Natural killer cell (primary cell): ENCODE results near the gene ATXN1. TPM values are rescaled to one million over a fixed set of nuclear protein-coding genes. Genes with fewer than 3 reads are reported as not detected.

Experiments used
- ATAC-seq, 3 donors: fragments of 150-1000 bp in 2 of 3; fragments of 200-7000 bp in 1 of 3; cut with Tn5 transposase; 1 replicate in 1 of 3; 2 replicates in 2 of 3; pipeline ENCODE4 v1.10.0; 2021; ENCODE audit warnings: mild to moderate bottlenecking in 2 of 3, moderate library complexity in 2 of 3
- DNase-seq, 2 donors: peaks; one replicate each; pipeline versions ENCODE4 v3.0.0 to v3.0.0-alpha.2; 2013 to 2021; ENCODE audit warnings: mixed read lengths in 1 of 2
- H3K27ac ChIP-seq: one replicate; pipeline ENCODE4 v1.5.1; 2013; ENCODE audit warnings: mild to moderate bottlenecking, low read length
- H3K27me3 ChIP-seq: one replicate; pipeline ENCODE4 v1.6.1; 2013; ENCODE audit warnings: low read length; ENCODE audit not compliant: control insufficient read depth, insufficient read depth
- H3K36me3 ChIP-seq: one replicate; pipeline ENCODE4 v1.6.1; 2013; ENCODE audit warnings: low read length; ENCODE audit not compliant: control insufficient read depth, insufficient read depth
- H3K4me1 ChIP-seq: one replicate; pipeline ENCODE4 v1.6.1; 2013; ENCODE audit warnings: low read length; ENCODE audit not compliant: control insufficient read depth, insufficient read depth
- H3K4me3 ChIP-seq: one replicate; pipeline ENCODE4 v1.5.1; 2013; ENCODE audit warnings: low read length
- H3K9me3 ChIP-seq: one replicate; pipeline ENCODE4 v1.6.1; 2013; ENCODE audit warnings: low read length; ENCODE audit not compliant: control insufficient read depth, insufficient read depth
- H3K27ac Mint-ChIP-seq, 2 donors: one replicate each; pipeline ENCODE4 v1.8.0; 2022; ENCODE audit warnings: mild to moderate bottlenecking in 2 of 2, mixed read lengths in 2 of 2, moderate library complexity in 1 of 2
- H3K27me3 Mint-ChIP-seq, 2 donors: one replicate each; pipeline ENCODE4 v1.8.0; 2022; ENCODE audit warnings: low read depth in 2 of 2, mixed read lengths in 2 of 2
- H3K36me3 Mint-ChIP-seq: one replicate; pipeline ENCODE4 v1.8.0; 2022; ENCODE audit warnings: mixed read lengths
- H3K4me1 Mint-ChIP-seq, 2 donors: one replicate each; pipeline ENCODE4 v1.8.0; 2022; ENCODE audit warnings: mixed read lengths in 2 of 2
- H3K4me3 Mint-ChIP-seq: one replicate; pipeline ENCODE4 v1.8.0; 2022; ENCODE audit warnings: mild to moderate bottlenecking, moderate library complexity, mixed read lengths
- H3K9me3 Mint-ChIP-seq, 2 donors: one replicate each; pipeline ENCODE4 v1.8.0; 2022; ENCODE audit warnings: mixed read lengths in 2 of 2
- CTCF ChIP-seq: fragments of 200-600 bp; IDR thresholded peaks from one replicate; pipeline ENCODE4 v1.8.0; 2022; ENCODE audit warnings: antibody characterized with exemption
- WGBS: methylation state at CpG from one replicate; pipeline ENCODE4 v1.1.7; 2013; ENCODE audit warnings: missing lambda C conversion rate; ENCODE audit not compliant: insufficient coverage; 5-methylcytosine and 5-hydroxymethylcytosine counted together
- intact Hi-C: fragments of 100-400 bp; cut with micrococcal nuclease; formaldehyde crosslinking; loops from one replicate; pipeline ENCODE4 v1.14.2; 2022
- total RNA-seq, 4 donors: library from RNA; stranded (reverse); fragments of 120-200 nt in 1 of 4; gene quantifications; one replicate each; pipeline versions ENCODE4 v1.2.3 to v1.2.4, GENCODE V29; 2013 to 2022

ATXN1 gene
- total RNA-seq, 3 donors from 2014 or later (not counting 1 experiment from before 2014, with no cell fraction given), result 90.4 to 120 (median 97.9) TPM

- peak overlapping the region; percentile 77 to 95 for H3K27ac Mint-ChIP-seq
- H3K4me1 ChIP-seq, result peaks cover 76% of the 10 kb centered on the region
- H3K9me3 Mint-ChIP-seq, result no peaks in the 10 kb centered on the region
- no peak for TF ChIP-seq CTCF
- intact Hi-C loops, result loop anchor here (5.0 kb wide), 1 partner anchor 102 kb away; no protein-coding TSS in a partner anchor
- peaks cover 2% of the 10 kb centered on the region for H3K36me3 ChIP-seq
- no peak for DNase-seq
- peak overlapping the region; percentile 19 for H3K4me3 ChIP-seq
- H3K36me3 Mint-ChIP-seq, result no peaks in the 10 kb centered on the region
- H3K27me3 ChIP-seq, result no peaks in the 10 kb centered on the region
- WGBS, result 86% methylated on average over 21 of the region's 21 CpGs
- ATAC-seq, result no peak
- no peaks in the 10 kb centered on the region for H3K27me3 Mint-ChIP-seq
- H3K27ac ChIP-seq, result peak overlapping the region; percentile 77
- peaks cover 68 to 75% of the 10 kb centered on the region in 2 donors for H3K4me1 Mint-ChIP-seq
- H3K4me3 Mint-ChIP-seq, result peak overlapping the region; percentile 69
- H3K9me3 ChIP-seq, result no peaks in the 10 kb centered on the region
Measured at GRCh38 chr6:16320533-16321340, 440.5 kb downstream of the ATXN1 start.

GRCh38 chr6:16319813-16320532 lies 441.3 kb downstream of the ATXN1 start:
- no peak for TF ChIP-seq CTCF
- peak overlapping the region; percentile 19 for H3K4me3 ChIP-seq
- intact Hi-C loops, result loop anchor here (5.0 kb wide), 1 partner anchor 102 kb away; no protein-coding TSS in a partner anchor

GRCh38 chr6:16318953-16319720 lies 442.1 kb downstream of the ATXN1 start:
- peak overlapping the region; percentile 69 for H3K4me3 Mint-ChIP-seq
- WGBS, result 92% methylated on average over 7 of the region's 8 CpGs
- DNase-seq (no peak), ATAC-seq (no peak)
- no peaks in the 10 kb centered on the region for H3K27me3 Mint-ChIP-seq
- TF ChIP-seq CTCF, result no peak
- H3K9me3 ChIP-seq, result no peaks in the 10 kb centered on the region
- H3K4me1 Mint-ChIP-seq, result peaks cover 60 to 65% of the 10 kb centered on the region in 2 donors
- no peaks in the 10 kb centered on the region for H3K9me3 Mint-ChIP-seq
- H3K4me3 ChIP-seq, result no peak overlapping the region
- H3K36me3 ChIP-seq, result peaks cover 2% of the 10 kb centered on the region
- peak overlapping the region; percentile 77 for H3K27ac ChIP-seq
- H3K36me3 Mint-ChIP-seq, result no peaks in the 10 kb centered on the region
- peak overlapping the region; percentile 77 to 95 for H3K27ac Mint-ChIP-seq
- intact Hi-C loops, result no loop called here
- H3K4me1 ChIP-seq, result peaks cover 66% of the 10 kb centered on the region
- no peaks in the 10 kb centered on the region for H3K27me3 ChIP-seq

More at GRCh38 chr6:16319813-16320532, 441.3 kb downstream of the ATXN1 start:
- ATAC-seq (peak; percentile 59 to 73 (median 64)), DNase-seq (peak; percentile 63 to 86)
- Mint-ChIP-seq H3K4me3 (peak overlapping the region; percentile 69), H3K36me3 (no peaks in the 10 kb centered on the region), H3K27ac (peak overlapping the region; percentile 77 to 95), H3K9me3 (no peaks in the 10 kb centered on the region), H3K27me3 (no peaks in the 10 kb centered on the region), H3K4me1 (peaks cover 67 to 70% of the 10 kb centered on the region in 2 donors)
- Histone ChIP-seq H3K4me1 (peaks cover 73% of the 10 kb centered on the region), H3K27ac (peak overlapping the region; percentile 77), H3K36me3 (peaks cover 2% of the 10 kb centered on the region), H3K27me3 (no peaks in the 10 kb centered on the region), H3K9me3 (no peaks in the 10 kb centered on the region)
- 8% methylated on average over 16 of the region's 16 CpGs for whole genome bisulfite sequencing
